Activated T-cell treated with anti-CD3 and anti-CD28 coated beads, Interleukin-2, amount 50 U/mL, for 4 hours (primary cell): Measurements from ENCODE around the gene SH3PXD2A. TPM values are rescaled to one million over a fixed set of nuclear protein-coding genes. Genes with fewer than 3 reads are reported as not detected.

Source experiments
- ATAC-seq, 2 donors: fragments of 200-7000 bp; cut with Tn5 transposase; one replicate each; pipeline ENCODE4 v1.10.0; 2021
- DNase-seq: peaks from one replicate; pipeline ENCODE4 v3.0.0-alpha.2; 2020
- H3K27me3 Mint-ChIP-seq: one replicate; pipeline ENCODE4 v1.8.0; 2021; ENCODE audit warnings: low read depth, mixed read lengths
- H3K36me3 Mint-ChIP-seq: one replicate; pipeline ENCODE4 v1.8.0; 2022; ENCODE audit warnings: mixed read lengths; ENCODE audit not compliant: insufficient read depth
- H3K4me1 Mint-ChIP-seq: one replicate; pipeline ENCODE4 v1.8.0; 2021; ENCODE audit warnings: low read depth, mixed read lengths
- H3K4me3 Mint-ChIP-seq: one replicate; pipeline ENCODE4 v1.8.0; 2021; ENCODE audit warnings: mild to moderate bottlenecking, moderate library complexity, mixed read lengths
- H3K9me3 Mint-ChIP-seq: one replicate; pipeline ENCODE4 v1.8.0; 2021; ENCODE audit warnings: mixed read lengths
- total RNA-seq, 3 donors: library from RNA; stranded (reverse); gene quantifications; one replicate each; pipeline ENCODE4 v1.2.1, GENCODE V29; 2021

SH3PXD2A gene
- total RNA-seq, 3 donors from 2014 or later: 2.4 to 2.8 (median 2.4) TPM

DNA sequence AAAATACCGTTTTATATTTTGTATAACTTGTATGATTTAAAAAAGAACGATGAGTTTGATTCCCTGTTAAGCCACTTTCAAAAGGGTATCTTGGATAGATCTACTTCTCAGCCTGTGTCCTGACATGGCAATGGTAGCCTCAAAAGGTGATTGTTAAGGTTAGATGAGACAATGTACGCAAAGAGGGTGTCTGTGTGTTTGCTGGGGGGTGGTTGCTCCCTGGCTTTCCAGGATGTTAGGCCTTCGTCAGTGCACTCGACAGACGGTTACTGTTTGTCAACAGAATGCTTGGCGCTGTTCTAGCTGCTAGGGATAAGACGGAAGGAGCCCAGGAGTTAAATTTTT, 271.5 kb downstream of the SH3PXD2A start:
- Mint-ChIP-seq H3K4me3 (peak overlapping the region; percentile 85), H3K36me3 (no peaks in the 10 kb centered on the region), H3K4me1 (peaks cover 7% of the 10 kb centered on the region), H3K9me3 (peaks cover 4% of the 10 kb centered on the region), H3K27me3 (no peaks in the 10 kb centered on the region)
- no peak for DNase-seq
- ATAC-seq: no peak

DNA sequence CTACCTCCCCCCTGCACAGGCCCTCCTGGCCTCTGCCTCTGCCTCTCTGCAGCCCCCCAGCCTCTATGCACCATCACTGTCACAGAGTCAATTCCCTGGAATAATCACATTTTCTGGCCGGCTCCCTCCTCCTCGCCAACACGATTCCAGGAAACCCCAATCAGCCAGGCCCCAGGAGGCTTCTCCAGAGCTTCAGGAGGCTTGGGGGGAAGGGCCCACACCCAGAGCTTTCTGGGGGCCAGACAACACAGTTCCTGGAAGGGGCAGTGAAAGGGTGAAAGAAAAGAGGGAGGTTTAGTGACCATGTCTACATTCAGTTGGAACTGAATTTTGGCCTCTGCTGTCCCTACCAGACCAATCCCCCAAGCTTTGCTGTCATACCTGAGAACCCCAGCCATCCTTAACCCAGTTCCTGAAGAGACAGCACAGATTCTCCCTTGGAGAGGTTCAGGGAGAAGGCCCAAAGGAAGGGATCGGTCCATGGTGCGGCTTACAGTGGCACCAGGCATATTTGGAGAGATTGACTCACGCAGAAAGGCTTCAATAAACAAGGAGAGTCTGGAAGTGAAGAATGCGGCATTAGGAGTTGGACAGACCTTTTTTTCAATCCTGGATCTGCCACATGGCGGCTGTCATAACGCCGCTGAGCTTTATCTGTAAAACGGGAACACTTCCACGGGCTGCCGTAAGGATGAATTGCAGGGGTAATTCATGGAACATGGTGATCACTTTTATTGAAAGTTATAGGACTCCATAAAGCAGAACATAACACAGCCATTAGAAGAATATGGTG, 272.8 kb downstream of the SH3PXD2A start:
- Mint-ChIP-seq H3K36me3 (no peaks in the 10 kb centered on the region), H3K9me3 (peaks cover 4% of the 10 kb centered on the region), H3K4me1 (peaks cover 7% of the 10 kb centered on the region), H3K4me3 (no peak overlapping the region), H3K27me3 (no peaks in the 10 kb centered on the region)
- no peak for DNase-seq
- no peak for ATAC-seq

DNA sequence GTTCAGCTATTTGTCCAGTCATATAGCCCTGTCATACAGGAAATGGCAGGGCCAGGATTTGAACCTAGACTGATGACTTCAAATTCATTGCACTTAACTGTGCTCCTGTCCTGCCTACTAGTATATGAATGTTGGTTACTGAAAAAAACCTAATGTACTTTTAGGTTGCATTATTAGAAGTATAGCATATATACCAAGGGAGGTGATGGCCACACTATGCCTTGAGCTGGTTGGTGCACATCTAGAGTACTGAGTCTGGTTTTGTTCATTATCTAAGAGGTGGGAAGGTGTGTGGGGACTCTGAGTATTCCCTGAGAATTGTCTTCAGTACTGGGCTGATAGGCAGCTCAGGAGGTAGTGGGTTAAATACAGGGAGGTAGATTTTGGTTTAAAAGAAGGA, 273.9 kb downstream of the SH3PXD2A start:
- Mint-ChIP-seq H3K4me1 (peaks cover 7% of the 10 kb centered on the region), H3K36me3 (no peaks in the 10 kb centered on the region), H3K27me3 (no peaks in the 10 kb centered on the region), H3K9me3 (no peaks in the 10 kb centered on the region), H3K4me3 (no peak overlapping the region)
- DNase-seq (no peak), ATAC-seq (no peak)

DNA sequence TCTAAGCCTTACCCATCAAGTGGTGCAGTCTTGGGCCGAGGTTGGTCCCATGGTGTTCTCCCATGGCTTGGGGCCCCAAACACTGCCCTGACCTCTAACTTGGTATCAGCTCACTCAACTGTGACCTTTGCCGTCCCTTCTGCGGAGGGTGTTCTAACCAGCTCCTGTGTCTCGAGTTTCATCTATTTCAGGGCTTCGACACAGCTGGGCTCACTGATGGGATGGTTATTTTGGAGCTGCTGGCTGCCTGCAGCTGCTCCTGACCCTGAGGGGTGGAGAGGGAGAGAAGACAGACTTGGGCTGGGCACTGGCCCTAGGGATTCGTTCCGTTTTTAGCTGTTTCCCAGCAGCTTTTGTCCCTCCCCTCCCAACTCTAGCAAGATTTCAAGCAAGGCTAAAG, 274.9 kb downstream of the SH3PXD2A start:
- DNase-seq (no peak), ATAC-seq (no peak)
- H3K9me3 Mint-ChIP-seq: no peaks in the 10 kb centered on the region
- H3K4me1 Mint-ChIP-seq: peaks cover 7% of the 10 kb centered on the region
- H3K36me3 Mint-ChIP-seq: no peaks in the 10 kb centered on the region
- no peaks in the 10 kb centered on the region for H3K27me3 Mint-ChIP-seq
- H3K4me3 Mint-ChIP-seq: no peak overlapping the region

DNA sequence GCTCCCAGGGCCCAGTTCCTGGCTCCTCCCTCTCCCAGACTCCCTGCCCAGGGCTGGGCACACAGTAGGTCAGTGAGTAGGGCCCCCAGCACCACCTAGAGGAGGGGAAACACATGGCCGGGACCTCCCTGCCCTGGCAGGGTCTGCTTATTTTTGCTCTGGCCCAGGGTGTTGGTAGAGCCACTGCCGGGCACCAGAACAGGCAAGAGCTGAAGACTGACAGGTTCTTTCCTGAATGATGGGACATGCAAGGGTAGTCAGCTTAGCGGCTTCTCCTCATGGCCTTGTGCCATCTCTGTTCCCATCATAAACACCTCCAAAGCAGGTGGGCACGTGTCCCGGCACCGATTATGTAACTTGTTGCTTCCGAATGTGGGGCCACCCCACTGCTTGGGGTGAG, 275.4 kb downstream of the SH3PXD2A start:
- ATAC-seq: no peak
- no peaks in the 10 kb centered on the region for H3K36me3 Mint-ChIP-seq
- peaks cover 6% of the 10 kb centered on the region for H3K4me1 Mint-ChIP-seq
- no peaks in the 10 kb centered on the region for H3K27me3 Mint-ChIP-seq
- DNase-seq: no peak
- no peaks in the 10 kb centered on the region for H3K9me3 Mint-ChIP-seq
- H3K4me3 Mint-ChIP-seq: no peak overlapping the region

DNA sequence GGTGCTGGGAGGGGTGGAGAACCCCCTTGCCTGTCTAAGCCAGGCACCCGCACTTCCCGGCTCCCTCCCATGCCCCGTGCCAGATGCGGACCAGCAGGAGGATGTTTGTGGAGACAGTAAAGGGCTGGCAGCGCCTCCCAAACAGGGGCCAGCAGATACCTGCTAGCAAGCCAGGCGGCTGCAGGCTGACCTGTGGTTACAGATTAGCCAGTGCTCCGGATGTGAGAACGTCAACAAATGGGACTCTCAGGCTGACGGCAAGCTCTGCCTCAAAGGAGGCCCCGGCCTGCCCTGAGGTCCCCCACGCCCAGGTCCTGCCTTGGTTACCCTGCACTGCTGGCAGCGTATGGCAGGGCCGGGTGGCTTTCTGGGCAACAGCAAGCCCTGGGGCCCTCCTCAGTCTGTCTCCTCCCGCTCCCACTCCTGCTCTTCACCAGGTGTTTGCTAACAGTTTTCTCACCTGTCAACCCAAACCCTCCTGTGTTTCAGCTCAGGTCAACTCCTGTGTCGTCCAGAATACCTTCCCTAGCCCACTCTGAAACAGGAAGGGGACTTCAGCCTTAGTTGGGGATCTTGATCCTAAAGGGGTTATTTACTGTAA, 276.5 kb downstream of the SH3PXD2A start:
- H3K4me1 Mint-ChIP-seq: peaks cover 3% of the 10 kb centered on the region
- no peaks in the 10 kb centered on the region for H3K36me3 Mint-ChIP-seq
- DNase-seq (no peak), ATAC-seq (peak in 1 of 2 donors; percentile 30)
- no peak overlapping the region for H3K4me3 Mint-ChIP-seq
- no peaks in the 10 kb centered on the region for H3K27me3 Mint-ChIP-seq
- no peaks in the 10 kb centered on the region for H3K9me3 Mint-ChIP-seq

DNA sequence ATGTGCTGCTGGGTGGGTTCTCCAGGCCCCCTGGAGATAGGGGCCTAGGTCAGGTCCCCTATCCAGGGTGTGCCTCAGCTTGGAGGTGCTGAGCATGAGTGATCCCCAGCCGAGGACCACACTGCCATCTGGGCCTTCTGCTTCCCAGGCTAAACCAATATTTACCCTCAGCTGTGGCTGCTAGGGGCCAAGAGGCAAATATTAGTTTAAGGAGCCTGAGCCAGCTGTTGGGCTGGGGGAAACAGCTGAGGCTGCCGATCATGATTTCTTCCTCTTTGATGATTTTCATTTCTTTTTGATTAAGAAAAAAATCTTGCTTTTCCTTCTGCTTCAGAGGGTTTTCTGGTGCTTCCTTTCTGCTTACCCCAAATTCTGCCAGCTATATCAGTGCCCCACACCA, 278.5 kb downstream of the SH3PXD2A start:
- DNase-seq: no peak
- no peaks in the 10 kb centered on the region for H3K27me3 Mint-ChIP-seq
- no peak overlapping the region for H3K4me3 Mint-ChIP-seq
- no peaks in the 10 kb centered on the region for H3K36me3 Mint-ChIP-seq
- no peaks in the 10 kb centered on the region for H3K9me3 Mint-ChIP-seq
- no peak for ATAC-seq
- H3K4me1 Mint-ChIP-seq: no peaks in the 10 kb centered on the region

DNA sequence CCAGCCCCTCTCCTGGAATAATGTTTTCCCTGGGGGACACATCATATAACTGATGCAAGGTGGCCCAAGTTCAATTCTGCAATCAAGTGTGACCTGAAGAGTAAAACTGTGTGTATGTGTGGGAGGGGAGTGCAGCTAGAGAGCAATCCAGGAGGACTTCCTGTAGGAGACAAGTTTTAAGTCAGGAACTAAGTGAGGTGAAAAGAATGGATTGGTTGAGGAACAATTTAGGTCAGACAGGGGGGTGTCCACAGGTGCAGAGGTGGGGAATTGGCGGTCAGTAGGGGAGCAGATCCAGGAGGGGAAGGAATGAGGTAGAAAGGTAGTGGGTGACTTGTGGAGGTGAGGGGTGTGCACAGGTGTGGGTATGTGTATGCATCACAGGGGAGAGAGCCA, 279.3 kb downstream of the SH3PXD2A start:
- no peaks in the 10 kb centered on the region for H3K27me3 Mint-ChIP-seq
- no peaks in the 10 kb centered on the region for H3K4me1 Mint-ChIP-seq
- no peak for ATAC-seq
- no peaks in the 10 kb centered on the region for H3K36me3 Mint-ChIP-seq
- H3K4me3 Mint-ChIP-seq: no peak overlapping the region
- DNase-seq: no peak
- no peaks in the 10 kb centered on the region for H3K9me3 Mint-ChIP-seq

DNA sequence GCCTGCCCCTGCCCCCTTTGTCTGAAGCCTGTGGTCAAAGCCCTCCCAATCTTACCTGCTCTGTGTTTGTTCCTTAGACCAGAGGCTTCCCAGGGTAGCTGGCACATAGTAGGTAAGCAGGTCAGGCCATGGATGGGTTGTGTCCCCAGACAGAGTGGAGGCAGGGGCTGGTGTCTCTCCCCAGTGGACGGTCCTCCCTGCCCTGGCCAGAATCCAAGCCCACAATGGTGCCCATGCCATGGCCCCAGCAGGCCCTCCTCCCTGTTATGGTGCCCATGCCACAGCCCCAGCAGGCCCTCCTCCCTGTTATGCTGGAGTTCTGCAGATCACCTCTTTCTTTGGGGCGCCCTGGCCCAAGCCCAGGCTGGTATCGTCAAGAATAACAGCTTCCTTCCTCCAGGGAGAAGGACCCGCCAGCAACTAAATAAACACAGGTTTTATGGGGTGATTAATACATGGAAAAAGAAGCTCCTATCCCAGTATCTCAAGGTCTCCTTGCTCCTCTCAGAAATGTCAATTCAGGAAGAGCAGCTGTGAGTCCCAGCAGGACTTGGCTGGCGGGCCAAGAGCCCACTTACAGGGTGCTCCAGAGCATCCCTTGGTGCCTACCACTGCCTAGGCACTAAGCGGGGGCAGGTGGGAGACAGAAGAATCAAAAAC, 279.8 kb downstream of the SH3PXD2A start:
- no peaks in the 10 kb centered on the region for H3K9me3 Mint-ChIP-seq
- H3K4me1 Mint-ChIP-seq: no peaks in the 10 kb centered on the region
- no peaks in the 10 kb centered on the region for H3K36me3 Mint-ChIP-seq
- DNase-seq (no peak), ATAC-seq (no peak)
- no peaks in the 10 kb centered on the region for H3K27me3 Mint-ChIP-seq
- no peak overlapping the region for H3K4me3 Mint-ChIP-seq

DNA sequence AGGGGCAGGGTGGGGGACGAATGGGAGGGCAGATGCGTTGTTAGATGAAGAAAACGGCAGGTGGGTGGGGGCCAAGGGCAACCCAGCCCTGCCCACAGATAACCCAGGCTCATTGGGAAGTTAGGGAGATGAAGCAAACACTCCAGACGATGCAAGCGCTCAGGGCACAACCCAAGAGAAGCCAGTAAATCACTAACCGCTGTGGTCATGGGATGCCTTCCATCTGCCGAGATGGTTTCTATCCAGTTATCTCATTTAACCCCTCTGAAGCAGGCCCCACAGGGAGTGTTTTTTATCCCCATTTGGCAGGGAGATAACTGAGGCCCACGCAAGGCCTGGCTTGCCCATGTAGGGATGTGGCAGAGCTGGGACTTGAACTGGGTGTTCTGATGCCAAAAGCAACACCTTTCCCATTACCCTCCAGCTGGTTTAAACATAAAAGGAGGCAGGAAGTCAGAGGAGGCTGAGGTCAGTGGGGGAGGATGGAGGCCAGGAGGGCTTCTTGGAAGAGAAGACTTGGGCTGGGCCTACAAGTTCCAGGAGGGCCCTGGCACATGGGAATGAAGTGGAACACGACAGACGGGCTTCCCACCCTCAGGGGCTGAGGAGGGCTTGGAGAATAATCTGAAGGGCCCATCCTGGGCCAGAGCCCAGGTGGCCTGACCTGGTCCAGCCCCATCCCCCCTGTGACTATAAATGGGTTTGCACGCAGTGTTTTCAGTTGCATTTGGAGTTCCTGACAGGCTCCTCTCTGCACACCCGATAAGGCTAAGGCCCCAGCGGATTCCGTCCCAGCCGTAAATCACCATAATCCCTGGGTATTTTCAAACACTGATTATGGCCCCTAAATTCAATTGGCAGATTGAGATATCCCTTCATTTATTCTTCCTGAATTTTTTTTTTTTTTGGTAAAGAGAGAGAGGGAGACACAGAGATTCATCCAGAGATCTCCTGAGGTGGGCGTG, 281.0 kb downstream of the SH3PXD2A start:
- ATAC-seq (no peak), DNase-seq (no peak)
- no peaks in the 10 kb centered on the region for H3K9me3 Mint-ChIP-seq
- H3K4me1 Mint-ChIP-seq: no peaks in the 10 kb centered on the region
- H3K36me3 Mint-ChIP-seq: no peaks in the 10 kb centered on the region
- no peak overlapping the region for H3K4me3 Mint-ChIP-seq
- no peaks in the 10 kb centered on the region for H3K27me3 Mint-ChIP-seq

DNA sequence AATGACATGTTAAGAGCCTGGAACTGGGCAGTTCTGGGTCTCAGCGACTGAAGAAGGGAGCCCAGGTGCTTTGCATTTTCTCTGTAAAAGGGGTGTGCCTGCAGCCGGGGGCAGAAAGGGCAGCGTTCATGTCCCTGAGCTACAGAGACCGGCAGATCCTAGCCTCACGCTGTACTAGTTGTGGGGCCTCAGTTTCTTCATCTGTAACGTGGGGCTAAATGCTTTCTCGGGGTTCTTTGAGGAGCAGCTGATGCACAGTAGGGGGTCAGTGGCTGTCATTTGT, 282.2 kb downstream of the SH3PXD2A start:
- H3K27me3 Mint-ChIP-seq: no peaks in the 10 kb centered on the region
- ATAC-seq (no peak), DNase-seq (no peak)
- H3K4me1 Mint-ChIP-seq: no peaks in the 10 kb centered on the region
- no peaks in the 10 kb centered on the region for H3K36me3 Mint-ChIP-seq
- no peak overlapping the region for H3K4me3 Mint-ChIP-seq
- no peaks in the 10 kb centered on the region for H3K9me3 Mint-ChIP-seq

DNA sequence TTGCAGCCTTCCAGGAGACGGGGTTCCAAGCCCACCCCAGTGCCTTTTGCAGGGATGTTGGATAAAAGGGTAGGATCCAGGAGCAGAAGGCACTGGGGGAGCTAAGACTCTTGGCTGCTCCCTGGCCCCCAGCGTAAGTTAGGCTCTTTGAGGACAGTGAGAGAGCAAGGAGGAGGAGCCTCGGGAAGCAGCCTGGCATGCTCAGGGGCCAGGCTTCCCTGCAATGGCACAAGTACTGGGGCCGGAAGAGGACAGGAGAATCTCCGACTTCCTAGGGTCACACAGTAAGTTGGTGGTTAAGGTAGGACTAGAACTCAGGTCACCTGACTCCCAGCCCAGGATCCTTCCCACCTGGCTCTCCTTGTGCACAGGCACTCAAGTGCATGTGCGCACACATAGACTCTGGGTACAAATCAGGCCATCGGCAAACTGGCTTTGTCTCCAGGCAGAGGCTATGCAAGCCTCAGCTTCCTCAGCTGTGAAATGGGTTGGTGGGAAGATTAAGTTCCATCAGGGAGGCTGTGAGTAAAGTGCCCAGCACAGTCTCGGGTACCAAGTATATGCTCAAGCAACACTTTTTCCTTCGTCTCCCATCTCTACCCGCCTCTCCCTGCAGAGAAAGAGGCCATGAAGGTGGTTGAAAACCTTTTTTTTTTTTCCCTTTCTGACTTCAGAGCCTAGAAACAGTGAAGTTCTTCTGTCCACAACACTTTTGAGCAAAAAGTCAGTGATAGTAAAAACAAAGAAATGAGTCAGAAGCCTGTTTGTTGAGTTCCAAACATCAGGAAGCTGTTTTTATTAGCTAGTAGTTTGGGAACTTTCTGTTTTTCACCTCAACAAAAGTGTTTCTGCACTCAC, 282.8 kb downstream of the SH3PXD2A start:
- Mint-ChIP-seq H3K36me3 (no peaks in the 10 kb centered on the region), H3K4me1 (no peaks in the 10 kb centered on the region), H3K27me3 (no peaks in the 10 kb centered on the region), H3K4me3 (no peak overlapping the region), H3K9me3 (no peaks in the 10 kb centered on the region)
- DNase-seq (no peak), ATAC-seq (no peak)

DNA sequence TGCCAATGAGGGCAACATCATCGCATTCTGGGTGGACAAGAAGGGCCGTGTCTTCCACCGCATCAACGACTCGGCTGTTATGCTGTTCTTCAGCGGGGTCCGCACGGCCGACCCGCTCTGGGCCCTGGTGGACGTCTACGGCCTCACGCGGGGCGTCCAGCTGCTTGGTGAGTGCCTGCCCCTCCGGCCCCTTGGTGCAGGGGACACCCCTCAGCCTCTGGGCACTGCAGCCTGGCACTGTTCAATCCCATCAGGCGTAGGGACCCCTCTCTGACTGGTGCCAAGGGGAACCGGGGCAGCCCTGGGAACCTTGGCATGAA, 283.8 kb downstream of the SH3PXD2A start:
- Mint-ChIP-seq H3K4me3 (no peak overlapping the region), H3K36me3 (no peaks in the 10 kb centered on the region), H3K27me3 (no peaks in the 10 kb centered on the region), H3K9me3 (no peaks in the 10 kb centered on the region), H3K4me1 (no peaks in the 10 kb centered on the region)
- ATAC-seq (no peak), DNase-seq (no peak)
